H1 (cell line): ENCODE results near the gene RELL1. TPM values are rescaled to one million over a fixed set of nuclear protein-coding genes. Genes with fewer than 3 reads are reported as not detected.
A peak's percentile ranks its signal among the peaks of the same experiment; 100 is the strongest.

Source experiments
- CTCF ChIA-PET: fragments of 300-600 bp; sonication (Branson Sonifier 250); formaldehyde crosslinking; loops from one replicate; lab custom pipeline; 2021; ENCODE audit not compliant: partially characterized antibody; lab: Charles Lee
- POLR2A ChIA-PET: fragments of 300-600 bp; sonication (Branson Sonifier 250); formaldehyde crosslinking; loops from one replicate; lab custom pipeline; 2021; ENCODE audit warnings: inconsistent platforms; ENCODE audit not compliant: partially characterized antibody; lab: Charles Lee
- DNase-seq, 2 experiments: peaks; one replicate each; pipeline versions ENCODE4 v3.0.0 to v3.0.0-alpha.2; 2010 to 2022; ENCODE audit warnings: low spot score in 2 of 2, low read depth in 1 of 2, mixed read lengths in 1 of 2
- FAIRE-seq: peaks from 2 replicates; lab custom pipeline; 2011; peaks lifted over from hg19 to GRCh38; lab: Jason Lieb, UNC
- H2AFZ ChIP-seq: 2 replicates; pipeline ENCODE4 v1.8.1; 2012; ENCODE audit warnings: low read length, inconsistent platforms
- H2AK5ac ChIP-seq: 2 replicates; pipeline ENCODE4 v1.6.1; 2013; ENCODE audit warnings: low read depth, low read length
- H2BK120ac ChIP-seq: replicated peaks from 2 replicates; pipeline ENCODE3; 2013; ENCODE audit warnings: low read depth, low read length, inconsistent platforms
- H2BK12ac ChIP-seq: 2 replicates; pipeline ENCODE4 v1.6.1; 2013; ENCODE audit warnings: low read depth, low read length
- H2BK15ac ChIP-seq: 2 replicates; pipeline ENCODE4 v1.6.1; 2013; ENCODE audit warnings: low read length
- H2BK20ac ChIP-seq: 2 replicates; pipeline ENCODE4 v1.6.1; 2013; ENCODE audit warnings: low read length
- H2BK5ac ChIP-seq: 2 replicates; pipeline ENCODE4 v1.6.1; 2013; ENCODE audit warnings: low read depth, low read length
- H3K14ac ChIP-seq: 2 replicates; pipeline ENCODE4 v1.6.1; 2013; ENCODE audit warnings: inconsistent platforms; ENCODE audit not compliant: insufficient read length
- H3K18ac ChIP-seq: 2 replicates; pipeline ENCODE4 v1.6.1; 2013; ENCODE audit warnings: low read length; ENCODE audit errors: extremely low read depth
- H3K23ac ChIP-seq: 2 replicates; pipeline ENCODE4 v1.6.1; 2013; ENCODE audit warnings: inconsistent platforms; ENCODE audit not compliant: insufficient read length
- H3K23me2 ChIP-seq: 2 replicates; pipeline ENCODE4 v1.6.1; 2013; ENCODE audit warnings: low read depth, low read length
- H3K27ac ChIP-seq: 2 replicates; pipeline ENCODE4 v1.6.1; 2011; ENCODE audit warnings: low read depth, low read length, inconsistent platforms
- H3K27me3 ChIP-seq, 4 experiments: replicated peaks in 1 of 4; 1 replicate in 1 of 4; 2 replicates in 3 of 4; pipeline versions ENCODE4 v1.6.1 to v1.8.1; 2011 to 2013; ENCODE audit warnings: low read length in 3 of 4, mild to moderate bottlenecking in 3 of 4, inconsistent platforms in 2 of 4, mixed read lengths in 2 of 4, moderate library complexity in 1 of 4; ENCODE audit not compliant: control insufficient read depth in 3 of 4, insufficient read depth in 3 of 4; ENCODE audit errors: extremely low read depth in 1 of 4
- H3K36me3 ChIP-seq, 4 experiments: 2 replicates each; pipeline versions ENCODE4 v1.6.1 to v1.8.1; 2011 to 2013; ENCODE audit warnings: mild to moderate bottlenecking in 4 of 4, low read length in 3 of 4, moderate library complexity in 2 of 4, control low read depth in 1 of 4, inconsistent platforms in 1 of 4; ENCODE audit not compliant: insufficient read depth in 4 of 4, control insufficient read depth in 2 of 4
- H3K4ac ChIP-seq: replicated peaks from 2 replicates; pipeline ENCODE3; 2013; ENCODE audit warnings: low read length, low read depth, mixed read lengths, inconsistent platforms; ENCODE audit not compliant: insufficient read length
- H3K4me1 ChIP-seq, 4 experiments: replicated peaks in 1 of 4; 1 replicate in 1 of 4; 2 replicates in 3 of 4; pipeline versions ENCODE4 v1.6.1 to v1.8.1; 2011 to 2013; ENCODE audit warnings: low read length in 3 of 4, inconsistent platforms in 2 of 4, mixed read lengths in 1 of 4; ENCODE audit not compliant: insufficient read depth in 4 of 4, control insufficient read depth in 3 of 4
- H3K4me2 ChIP-seq, 2 experiments: 2 replicates each; pipeline versions ENCODE4 v1.6.1 to v1.8.1; 2011 to 2013; ENCODE audit warnings: low read depth in 2 of 2, low read length in 2 of 2, control low read depth in 1 of 2, inconsistent platforms in 1 of 2, mild to moderate bottlenecking in 1 of 2; ENCODE audit not compliant: insufficient read depth in 1 of 2
- H3K4me3 ChIP-seq, 4 experiments: fragments of 200-600, 300-600 bp in 1 of 4; sonication (generic), shearing (Covaris generic), sonication (Bioruptor Twin) in 1 of 4; 2 replicates each; pipeline versions ENCODE4 v1.5.1 to v1.8.1; 2011 to 2016; ENCODE audit warnings: low read length in 4 of 4, low read depth in 3 of 4, control low read depth in 2 of 4, inconsistent platforms in 2 of 4, mild to moderate bottlenecking in 2 of 4, mixed read lengths in 1 of 4, moderate library complexity in 1 of 4; ENCODE audit not compliant: insufficient read depth in 2 of 4; ENCODE audit errors: extremely low read depth in 1 of 4
- H3K56ac ChIP-seq: replicated peaks from 2 replicates; pipeline ENCODE3; 2013; ENCODE audit warnings: low read depth, mild to moderate bottlenecking, mixed read lengths, low read length, inconsistent platforms; ENCODE audit not compliant: insufficient read length
- H3K79me1 ChIP-seq: 2 replicates; pipeline ENCODE4 v1.6.1; 2013; ENCODE audit warnings: low read depth, low read length, control low read depth
- H3K79me2 ChIP-seq, 2 experiments: 2 replicates each; pipeline versions ENCODE4 v1.6.1 to v1.8.1; 2012 to 2013; ENCODE audit warnings: low read length in 2 of 2, mild to moderate bottlenecking in 2 of 2, inconsistent platforms in 1 of 2; ENCODE audit not compliant: insufficient read depth in 2 of 2, control insufficient read depth in 1 of 2
- H3K9ac ChIP-seq, 4 experiments: replicated peaks in 1 of 4; 1 replicate in 1 of 4; 2 replicates in 3 of 4; pipeline versions ENCODE4 v1.6.1 to v1.8.1; 2011 to 2013; ENCODE audit warnings: low read depth in 3 of 4, low read length in 3 of 4, control low read depth in 2 of 4, mild to moderate bottlenecking in 2 of 4, moderate library complexity in 2 of 4, inconsistent platforms in 1 of 4; ENCODE audit errors: extremely low read depth in 1 of 4
- H3K9me3 ChIP-seq, 2 experiments: 2 replicates each; pipeline versions ENCODE4 v1.6.1 to v1.8.1; 2012 to 2013; ENCODE audit warnings: mild to moderate bottlenecking in 2 of 2, moderate library complexity in 2 of 2, control low read depth in 1 of 2, inconsistent platforms in 1 of 2, low read depth in 1 of 2, low read length in 1 of 2, mixed read lengths in 1 of 2; ENCODE audit not compliant: insufficient read depth in 2 of 2
- H4K20me1 ChIP-seq, 2 experiments: replicated peaks in 1 of 2; 2 replicates each; pipeline versions ENCODE3 to v1.8.1; 2011 to 2013; ENCODE audit warnings: inconsistent platforms in 2 of 2, low read length in 2 of 2, mild to moderate bottlenecking in 1 of 2; ENCODE audit not compliant: insufficient read depth in 2 of 2, control insufficient read depth in 1 of 2
- H4K5ac ChIP-seq: 2 replicates; pipeline ENCODE4 v1.6.1; 2013; ENCODE audit warnings: low read length, low read depth, mixed read lengths, inconsistent platforms; ENCODE audit not compliant: insufficient read length
- H4K8ac ChIP-seq: 2 replicates; pipeline ENCODE4 v1.8.0; 2013; ENCODE audit warnings: mild to moderate bottlenecking, moderate library complexity, low read length, inconsistent platforms; ENCODE audit not compliant: insufficient read depth; ENCODE audit errors: extremely low read depth
- H4K91ac ChIP-seq: replicated peaks from 2 replicates; pipeline ENCODE3; 2013; ENCODE audit warnings: low read length, mixed read lengths, inconsistent platforms; ENCODE audit not compliant: insufficient read length
- ATF3 ChIP-seq: IDR thresholded peaks from 2 replicates; pipeline ENCODE4 v1.6.1; 2011; ENCODE audit warnings: low read depth, mild to moderate bottlenecking, low read length; ENCODE audit not compliant: insufficient read depth
- CBX5 ChIP-seq: fragments of 300-800, 300-1000 bp; sonication (generic); IDR thresholded peaks from 2 replicates; pipeline ENCODE4 v1.7.1; 2016; ENCODE audit warnings: antibody characterized with exemption, low read length, low read depth
- CHD2 ChIP-seq: IDR thresholded peaks from 2 replicates; pipeline ENCODE4 v1.6.1; 2012; ENCODE audit warnings: low read length, improper control_type of control experiment
- EP300 ChIP-seq, 2 experiments: IDR thresholded peaks; 1 replicate in 1 of 2; 2 replicates in 1 of 2; pipeline ENCODE4 v1.6.1; 2011 to 2012; ENCODE audit warnings: low read depth in 2 of 2, low read length in 2 of 2, mild to moderate bottlenecking in 2 of 2, borderline replicate concordance in 1 of 2, inconsistent platforms in 1 of 2, moderate library complexity in 1 of 2
- JUND ChIP-seq: IDR thresholded peaks from 2 replicates; pipeline ENCODE4 v1.6.1; 2011; ENCODE audit warnings: mild to moderate bottlenecking, improper control_type of control experiment, low read length
- PHF8 ChIP-seq: fragments of 200-600 bp; sonication (generic); conservative IDR thresholded peaks from 2 replicates; pipeline ENCODE4 v1.7.1; 2012; ENCODE audit warnings: low read depth, mild to moderate bottlenecking, inconsistent platforms, low read length, moderate library complexity
- POLR2A ChIP-seq, 2 experiments: IDR thresholded peaks; 1 replicate in 1 of 2; 2 replicates in 1 of 2; pipeline ENCODE4 v1.6.1; 2011; ENCODE audit warnings: low read depth in 2 of 2, low read length in 2 of 2, mild to moderate bottlenecking in 2 of 2; ENCODE audit errors: control extremely low read depth in 1 of 2
- SIN3A ChIP-seq, 2 experiments: IDR thresholded peaks in 1 of 2; conservative IDR thresholded peaks in 1 of 2; 2 replicates each; pipeline ENCODE4 v1.6.1; 2011 to 2012; ENCODE audit warnings: low read length in 2 of 2, improper control_type of control experiment in 1 of 2, low read depth in 1 of 2, mild to moderate bottlenecking in 1 of 2
- SIX5 ChIP-seq: IDR thresholded peaks from 2 replicates; pipeline ENCODE4 v1.6.1; 2011; ENCODE audit warnings: mild to moderate bottlenecking, low read depth, low read length
- SRF ChIP-seq: IDR thresholded peaks from 2 replicates; pipeline ENCODE4 v1.6.1; 2011; ENCODE audit warnings: mild to moderate bottlenecking, low read depth, low read length, moderate library complexity
- TBP ChIP-seq: IDR thresholded peaks from 2 replicates; pipeline ENCODE4 v1.6.1; 2011; ENCODE audit warnings: low read depth, low read length, improper control_type of control experiment
- TEAD4 ChIP-seq: IDR thresholded peaks from 2 replicates; pipeline ENCODE4 v1.6.1; 2012; ENCODE audit warnings: low read depth, low read length, inconsistent platforms, mixed read lengths
- WGBS, 2 experiments: shearing (Covaris generic) in 1 of 2; methylation state at CpG; one replicate each; pipeline versions ENCODE4 v1.1.6 to v1.1.7; 2013 to 2015; ENCODE audit warnings: low lambda C conversion rate in 2 of 2, mixed read lengths in 2 of 2, inconsistent platforms in 1 of 2, low coverage in 1 of 2, missing lambda C conversion rate in 1 of 2; ENCODE audit not compliant: insufficient replicate concordance in 2 of 2, insufficient coverage in 1 of 2, insufficient read length in 1 of 2; ENCODE audit errors: extremely low coverage in 1 of 2, missing lambda C conversion rate in 1 of 2; 5-methylcytosine and 5-hydroxymethylcytosine counted together
- polyA plus RNA-seq, 7 experiments: library from polyadenylated mRNA; depleted of rRNA in 3 of 7; stranded (reverse) in 5 of 7; unstranded in 2 of 7; fragments of >200 nt in 5 of 7; fragments of 200-250 nt in 2 of 7; gene quantifications; 1 replicate in 5 of 7; 2 replicates in 1 of 7; 4 replicates in 1 of 7; pipeline versions ENCODE4 v1.2.1 to v1.2.3, GENCODE V29; 2011 to 2013; ENCODE audit warnings: missing spikeins in 2 of 7, mixed read lengths in 2 of 7
- total RNA-seq: library from RNA; stranded (reverse); fragmentation: NEBNext Ultra II Directional; extraction: Animal tissue kit (Norgen Biotek cat#: 25700); gene quantifications from 2 replicates; pipeline ENCODE4 v1.2.1, GENCODE V29; 2021

The RELL1 gene
- total and polyA plus RNA-seq, 2 of the 8 experiments (the other 6 are each of a cell fraction or from before 2014, with no cell fraction given), result 2.1 to 14.1 TPM

- H3K4me3 ChIP-seq, result peak overlapping the region; percentile 71 to 90 (median 74)
- no peak overlapping the region for H4K8ac ChIP-seq
- H2BK15ac ChIP-seq, result no peak overlapping the region
- 6% methylated on average over 14 of the region's 16 CpGs; no CpG with 5 or more reads in 1 of the 2 experiments for WGBS, 2 experiments
- H3K79me1 ChIP-seq, result no peaks in the 10 kb centered on the region
- no peak overlapping the region for H2BK120ac ChIP-seq
- H3K36me3 ChIP-seq, result no peaks in the 10 kb centered on the region
- H3K4me2 ChIP-seq, result peak overlapping the region; percentile 73 to 83
- H2BK12ac ChIP-seq, result no peak overlapping the region
- H3K23ac ChIP-seq, result no peak overlapping the region
- H3K4ac ChIP-seq, result no peak overlapping the region
- no peak overlapping the region for H3K56ac ChIP-seq
- H4K91ac ChIP-seq, result no peak overlapping the region
- H3K27ac ChIP-seq, result no peak overlapping the region
- H3K79me2 ChIP-seq, result no peaks in the 10 kb centered on the region
- H4K20me1 ChIP-seq, result peaks cover 0 to 1% of the 10 kb centered on the region in 2 experiments
- H2AFZ ChIP-seq, result no peak overlapping the region
- DNase-seq (no peak), FAIRE-seq (no peak)
- no peaks in the 10 kb centered on the region for H3K9me3 ChIP-seq
- no peak overlapping the region for H2AK5ac ChIP-seq
- ChIA-PET CTCF (interaction anchor here (0.6 kb wide), 1 partner anchor 25 kb away, joined by 4 read pairs; no protein-coding TSS in a partner anchor), POLR2A (no interaction called here)
- no peak overlapping the region for H2BK20ac ChIP-seq
- no peak overlapping the region for H3K14ac ChIP-seq
- H2BK5ac ChIP-seq, result no peak overlapping the region
- peaks cover 2 to 12% (median 6%) of the 10 kb centered on the region in 4 experiments; a peak in 5 of 7 replicates for H3K4me1 ChIP-seq
- peak overlapping the region in 3 of 4 experiments; percentile 66 to 74 (median 73); a peak in 4 of 7 replicates for H3K9ac ChIP-seq
- H3K18ac ChIP-seq, result peak overlapping the region; percentile 48
- peaks cover 5% of the 10 kb centered on the region; the same call in 1 of the 2 replicates for H3K23me2 ChIP-seq
- no peak overlapping the region for H4K5ac ChIP-seq
- peaks cover 0 to 13% (median 7%) of the 10 kb centered on the region in 4 experiments; a peak in 5 of 7 replicates for H3K27me3 ChIP-seq
- TF ChIP-seq TBP (no peak), SIX5 (no peak), SIN3A (conservative IDR thresholded peaks at IDR 0.05 in 1 of 2, IDR thresholded peaks at IDR 0.05 in 1 of 2; ENCODE audit: low read depth in 1 of 2, low read length in 2 of 2) (no peak), ATF3 (no peak), EP300 (IDR thresholded peaks at IDR 0.05; ENCODE audit: borderline replicate concordance in 1 of 2, low read depth in 2 of 2, low read length in 2 of 2) (no peak), CHD2 (no peak), CBX5 (no peak), SRF (no peak), POLR2A (IDR thresholded peaks at IDR 0.05; ENCODE audit: control extremely low read depth in 1 of 2, low read depth in 2 of 2, low read length in 2 of 2) (no peak), JUND (no peak), TEAD4 (no peak), PHF8 (no peak)
These were observed 884 bp downstream of the RELL1 start for GRCh38 chr4:37685161-37685822.
